ENCODE data around the gene CACNA2D2.

Gene CACNA2D2

GRCh38 chr3:50503504-50504342, at the start of gene CACNA2D2:
Gene CACNA2D2, minus strand, starts transcription at chr3:50503634. Its CDS starts 211 bp downstream, at chr3:50503423.
- peak; percentile 59 for DNase-seq

GRCh38 chr3:50552598-50552997, 49.2 kb upstream of the CACNA2D2 start:
- no peak for DNase-seq

GRCh38 chr3:50551681-50552435, 48.4 kb upstream of the CACNA2D2 start:
- DNase-seq: no peak

- DNase-seq: no peak
Observed at GRCh38 chr3:50551054-50551659, 47.7 kb upstream of the CACNA2D2 start.

- DNase-seq: peak; percentile 68
Observed at GRCh38 chr3:50550079-50550736, 46.8 kb upstream of the CACNA2D2 start.

- DNase-seq: no peak
Observed at GRCh38 chr3:50549226-50549625, 45.8 kb upstream of the CACNA2D2 start.

GRCh38 chr3:50545781-50546180, 42.3 kb upstream of the CACNA2D2 start:
- DNase-seq: no peak

- peak; percentile 59 for DNase-seq
Observed at GRCh38 chr3:50542177-50543034, 39.0 kb upstream of the CACNA2D2 start.

- no peak for DNase-seq
Observed at GRCh38 chr3:50539356-50540286, 36.2 kb upstream of the CACNA2D2 start.

GRCh38 chr3:50537421-50538129, 34.1 kb upstream of the CACNA2D2 start:
- DNase-seq: no peak

- no peak for DNase-seq
Observed at GRCh38 chr3:50536471-50537180, 33.2 kb upstream of the CACNA2D2 start.

- no peak for DNase-seq
Observed at GRCh38 chr3:50534681-50535330, 31.4 kb upstream of the CACNA2D2 start.

GRCh38 chr3:50533807-50534461, 30.5 kb upstream of the CACNA2D2 start:
- DNase-seq: no peak

GRCh38 chr3:50533316-50533715, 29.9 kb upstream of the CACNA2D2 start:
- no peak for DNase-seq

- DNase-seq: no peak
Observed at GRCh38 chr3:50532062-50532705, 28.8 kb upstream of the CACNA2D2 start.

GRCh38 chr3:50531201-50531600, 27.8 kb upstream of the CACNA2D2 start:
- no peak for DNase-seq

- no peak for DNase-seq
Observed at GRCh38 chr3:50530001-50530970, 26.9 kb upstream of the CACNA2D2 start.
